Measurements from ENCODE around the gene RAP1GAP2. TPM values are rescaled to one million over a fixed set of nuclear protein-coding genes. Genes with fewer than 3 reads are reported as not detected.
A peak's percentile ranks its signal among the peaks of the same experiment; 100 is the strongest.

Gene RAP1GAP2
- total RNA-seq, 1 donor from 2014 or later, result 3.8 TPM

DNA sequence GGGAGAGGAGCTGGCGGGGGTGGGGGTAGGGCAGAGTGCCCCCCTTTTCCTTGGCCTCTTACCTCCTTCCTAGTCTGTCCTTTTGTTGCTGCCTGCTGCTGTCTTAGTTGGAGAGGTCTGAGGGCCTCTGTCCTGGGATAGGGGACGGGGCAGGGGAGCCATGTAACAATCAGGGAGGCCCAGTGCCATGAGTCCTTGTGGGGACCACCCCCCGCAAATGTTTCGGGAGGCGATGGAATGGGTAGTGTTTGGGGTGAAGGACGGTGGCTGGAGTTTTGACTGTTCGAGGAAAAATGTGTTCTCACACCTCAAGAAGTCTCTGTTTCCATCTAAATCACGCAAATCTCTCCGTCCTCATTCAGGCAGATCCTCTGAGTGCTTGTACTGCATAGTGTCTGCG is 168.1 kb downstream of the RAP1GAP2 start:
- no peaks in the 10 kb centered on the region for H4K20me1 ChIP-seq (ENCODE audit: low read depth)
- Mint-ChIP-seq H3K4me3 (no peak overlapping the region), H3K27me3 (ENCODE audit: insufficient read depth, low read depth) (peaks cover 32% of the 10 kb centered on the region), H3K9me3 (no peaks in the 10 kb centered on the region), H3K27ac (no peak overlapping the region), H3K36me3 (no peaks in the 10 kb centered on the region), H3K4me1 (peaks cover 22% of the 10 kb centered on the region)
- no peaks in the 10 kb centered on the region for H3K79me2 ChIP-seq (ENCODE audit: low read depth)
- H3K27ac ChIP-seq, result no peak overlapping the region
- no peak for DNase-seq (ENCODE audit: low spot score)
- no peaks in the 10 kb centered on the region for H3K36me3 ChIP-seq
- H3K9me3 ChIP-seq (ENCODE audit: low read depth), result no peaks in the 10 kb centered on the region
- H2AFZ ChIP-seq (replicated peaks), result peak overlapping the region; percentile 63
- H3K4me1 ChIP-seq, result peaks cover 14% of the 10 kb centered on the region
- H3K9ac ChIP-seq, result no peak overlapping the region
- no peak overlapping the region for H3K4me3 ChIP-seq
- TF ChIP-seq EZH2phosphoT487 (IDR thresholded peaks at IDR 0.05) (no peak), EZH2 (IDR thresholded peaks at IDR 0.05) (no peak)
- TF ChIP-seq, protein P1, sequence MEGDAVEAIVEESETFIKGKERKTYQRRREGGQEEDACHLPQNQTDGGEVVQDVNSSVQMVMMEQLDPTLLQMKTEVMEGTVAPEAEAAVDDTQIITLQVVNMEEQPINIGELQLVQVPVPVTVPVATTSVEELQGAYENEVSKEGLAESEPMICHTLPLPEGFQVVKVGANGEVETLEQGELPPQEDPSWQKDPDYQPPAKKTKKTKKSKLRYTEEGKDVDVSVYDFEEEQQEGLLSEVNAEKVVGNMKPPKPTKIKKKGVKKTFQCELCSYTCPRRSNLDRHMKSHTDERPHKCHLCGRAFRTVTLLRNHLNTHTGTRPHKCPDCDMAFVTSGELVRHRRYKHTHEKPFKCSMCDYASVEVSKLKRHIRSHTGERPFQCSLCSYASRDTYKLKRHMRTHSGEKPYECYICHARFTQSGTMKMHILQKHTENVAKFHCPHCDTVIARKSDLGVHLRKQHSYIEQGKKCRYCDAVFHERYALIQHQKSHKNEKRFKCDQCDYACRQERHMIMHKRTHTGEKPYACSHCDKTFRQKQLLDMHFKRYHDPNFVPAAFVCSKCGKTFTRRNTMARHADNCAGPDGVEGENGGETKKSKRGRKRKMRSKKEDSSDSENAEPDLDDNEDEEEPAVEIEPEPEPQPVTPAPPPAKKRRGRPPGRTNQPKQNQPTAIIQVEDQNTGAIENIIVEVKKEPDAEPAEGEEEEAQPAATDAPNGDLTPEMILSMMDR (IDR thresholded peaks at IDR 0.05), result no peak
- H3F3A ChIP-seq (ENCODE audit: low read depth), result peaks cover 4% of the 10 kb centered on the region
- no peaks in the 10 kb centered on the region for H3K27me3 ChIP-seq
- no peak overlapping the region for H3K4me2 ChIP-seq

DNA sequence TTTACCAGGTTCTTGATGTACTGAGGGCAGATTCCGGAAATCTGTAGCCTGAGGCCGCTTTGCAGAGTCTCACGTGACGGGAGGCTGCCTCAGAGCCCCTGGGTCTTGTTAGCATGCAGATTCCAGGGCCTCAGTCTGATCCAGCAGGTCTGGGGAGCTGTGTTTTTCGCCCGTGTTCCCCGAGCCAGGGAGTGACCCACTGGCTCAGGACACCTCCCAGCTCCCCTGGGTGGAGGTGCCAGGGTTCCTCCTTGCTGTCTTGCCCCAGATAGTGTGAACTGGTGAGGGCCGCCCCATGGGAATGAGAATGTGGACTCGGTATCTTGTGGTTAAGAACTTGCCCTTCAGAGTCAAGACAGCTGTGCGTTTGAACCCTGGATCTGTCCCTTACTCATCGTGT is 168.6 kb downstream of the RAP1GAP2 start:
- H4K20me1 ChIP-seq (ENCODE audit: low read depth), result no peaks in the 10 kb centered on the region
- no peaks in the 10 kb centered on the region for H3K79me2 ChIP-seq (ENCODE audit: low read depth)
- no peaks in the 10 kb centered on the region for H3K9me3 ChIP-seq (ENCODE audit: low read depth)
- no peaks in the 10 kb centered on the region for H3K27me3 ChIP-seq
- no peak for DNase-seq (ENCODE audit: low spot score)
- H3K4me3 ChIP-seq, result no peak overlapping the region
- no peak overlapping the region for H3K27ac ChIP-seq
- no peak overlapping the region for H3K4me2 ChIP-seq
- peak overlapping the region; percentile 63 for H2AFZ ChIP-seq (replicated peaks)
- Mint-ChIP-seq H3K9me3 (no peaks in the 10 kb centered on the region), H3K27me3 (ENCODE audit: insufficient read depth, low read depth) (peaks cover 32% of the 10 kb centered on the region), H3K4me1 (peaks cover 22% of the 10 kb centered on the region), H3K27ac (no peak overlapping the region), H3K36me3 (no peaks in the 10 kb centered on the region), H3K4me3 (no peak overlapping the region)
- H3K36me3 ChIP-seq, result no peaks in the 10 kb centered on the region
- H3K9ac ChIP-seq, result no peak overlapping the region
- peaks cover 13% of the 10 kb centered on the region for H3K4me1 ChIP-seq
- TF ChIP-seq EZH2 (IDR thresholded peaks at IDR 0.05), result no peak
- TF ChIP-seq EZH2phosphoT487 (IDR thresholded peaks at IDR 0.05), result no peak
- TF ChIP-seq, protein P1 (IDR thresholded peaks at IDR 0.05), result no peak
- H3F3A ChIP-seq (ENCODE audit: low read depth), result peaks cover 4% of the 10 kb centered on the region

DNA sequence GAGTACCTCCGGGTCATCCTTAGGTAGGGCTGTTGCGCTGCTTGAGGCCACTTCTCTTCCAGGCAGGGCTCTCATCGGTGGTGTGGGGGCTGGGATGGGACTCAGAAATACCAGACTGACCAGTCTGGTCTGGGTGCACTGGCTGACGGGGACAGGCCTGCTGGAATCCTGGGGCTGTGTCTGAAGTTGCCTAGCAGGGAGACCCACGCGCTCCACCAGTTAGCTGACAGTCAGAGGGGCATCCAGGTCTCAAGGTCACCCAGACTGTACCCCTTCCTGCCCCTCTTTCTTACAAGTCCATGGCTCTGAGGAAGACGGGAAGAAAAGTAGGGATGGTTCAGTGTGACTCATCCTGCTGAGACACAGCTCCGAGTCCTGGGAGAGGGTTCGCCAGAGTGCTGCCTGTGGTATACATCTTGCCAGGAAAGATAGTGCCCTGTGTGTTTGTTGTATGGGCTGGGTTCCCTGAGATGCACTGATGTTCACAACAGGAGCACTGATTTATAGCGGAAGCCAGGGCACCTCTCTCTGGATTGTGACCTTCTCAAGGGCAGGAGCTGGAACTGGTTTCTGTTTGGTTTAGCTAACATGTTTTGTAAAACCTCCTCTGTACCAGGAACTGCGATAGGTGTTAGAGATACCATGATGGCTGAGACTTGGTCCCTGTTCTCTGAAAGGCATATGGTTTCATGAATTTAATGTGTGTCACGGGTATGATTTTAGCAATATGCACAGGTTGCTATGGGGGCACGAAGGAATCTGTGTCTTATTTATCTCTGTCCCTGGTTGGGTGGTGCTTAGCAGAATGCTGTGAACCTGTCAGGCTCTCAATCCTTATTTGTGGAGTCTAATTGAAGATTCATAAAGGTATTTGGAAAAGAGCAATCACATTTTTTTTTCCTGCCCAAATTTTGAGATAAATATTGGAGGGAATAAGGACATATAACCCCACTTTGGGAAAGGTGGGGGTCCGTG is 169.7 kb downstream of the RAP1GAP2 start:
- H3K27me3 Mint-ChIP-seq (ENCODE audit: insufficient read depth, low read depth), result peaks cover 27% of the 10 kb centered on the region
- no peak for DNase-seq (ENCODE audit: low spot score)
- H3K4me1 ChIP-seq, result peaks cover 5% of the 10 kb centered on the region

More for the DNA sequence above, 169.7 kb downstream of the RAP1GAP2 start:
- H3K4me3 Mint-ChIP-seq, result no peak overlapping the region
- no peaks in the 10 kb centered on the region for H3K36me3 Mint-ChIP-seq
- H3K4me3 ChIP-seq, result no peak overlapping the region
- no peak overlapping the region for H2AFZ ChIP-seq (replicated peaks)
- H3K4me1 Mint-ChIP-seq, result peaks cover 14% of the 10 kb centered on the region
- H4K20me1 ChIP-seq (ENCODE audit: low read depth), result no peaks in the 10 kb centered on the region
- no peak overlapping the region for H3K9ac ChIP-seq
- no peaks in the 10 kb centered on the region for H3F3A ChIP-seq (ENCODE audit: low read depth)
- no peak overlapping the region for H3K4me2 ChIP-seq
- H3K9me3 ChIP-seq (ENCODE audit: low read depth), result no peaks in the 10 kb centered on the region
- TF ChIP-seq EZH2 (IDR thresholded peaks at IDR 0.05), result no peak
- TF ChIP-seq EZH2phosphoT487 (IDR thresholded peaks at IDR 0.05), result no peak
- TF ChIP-seq, protein P1 (IDR thresholded peaks at IDR 0.05), result no peak
- H3K27ac Mint-ChIP-seq, result no peak overlapping the region
- H3K27ac ChIP-seq, result no peak overlapping the region
- no peaks in the 10 kb centered on the region for H3K9me3 Mint-ChIP-seq
- H3K27me3 ChIP-seq, result no peaks in the 10 kb centered on the region
- no peaks in the 10 kb centered on the region for H3K36me3 ChIP-seq
- H3K79me2 ChIP-seq (ENCODE audit: low read depth), result no peaks in the 10 kb centered on the region

Measured in neural progenitor cell (in vitro differentiated cells).